Measurements from ENCODE around the gene ANO7.

ANO7 gene

GRCh38 chr2:241225983-241226382 lies 37.5 kb downstream of the ANO7 start:
- in situ Hi-C loops (cut with HindIII; ENCODE audit: low sequenced_read_pairs), result loop anchor here (5.0 kb wide), 1 partner anchor 54 kb away; no protein-coding TSS in a partner anchor

GRCh38 chr2:241226723-241227572 lies 38.5 kb downstream of the ANO7 start:
- in situ Hi-C loops (cut with HindIII; ENCODE audit: low sequenced_read_pairs), result loop anchor here (5.0 kb wide), 1 partner anchor 55 kb away; no protein-coding TSS in a partner anchor

GRCh38 chr2:241227594-241227993 lies 39.1 kb downstream of the ANO7 start:
- in situ Hi-C loops (cut with HindIII; ENCODE audit: low sequenced_read_pairs), result loop anchor here (5.0 kb wide), 1 partner anchor 55 kb away; no protein-coding TSS in a partner anchor

GRCh38 chr2:241228081-241228859 lies 39.8 kb downstream of the ANO7 start:
- in situ Hi-C loops (cut with HindIII; ENCODE audit: low sequenced_read_pairs), result loop anchor here (5.0 kb wide), 1 partner anchor 56 kb away; no protein-coding TSS in a partner anchor

GRCh38 chr2:241228860-241229516 lies 40.5 kb downstream of the ANO7 start:
- in situ Hi-C loops (cut with HindIII; ENCODE audit: low sequenced_read_pairs), result loop anchor here (5.0 kb wide), 1 partner anchor 57 kb away; no protein-coding TSS in a partner anchor

GRCh38 chr2:241229563-241230401 lies 41.3 kb downstream of the ANO7 start:
- in situ Hi-C loops (cut with HindIII; ENCODE audit: low sequenced_read_pairs), result loop anchor here (5.0 kb wide), 1 partner anchor 57 kb away; no protein-coding TSS in a partner anchor

- in situ Hi-C loops (cut with HindIII; ENCODE audit: low sequenced_read_pairs), result no loop called here
These were observed 42.0 kb downstream of the ANO7 start for GRCh38 chr2:241230435-241230834.

GRCh38 chr2:241232736-241233575 lies 44.5 kb downstream of the ANO7 start:
- in situ Hi-C loops (cut with HindIII; ENCODE audit: low sequenced_read_pairs), result no loop called here

GRCh38 chr2:241234066-241234790 lies 45.8 kb downstream of the ANO7 start:
- in situ Hi-C loops (cut with HindIII; ENCODE audit: low sequenced_read_pairs), result no loop called here

GRCh38 chr2:241234962-241235740 lies 46.7 kb downstream of the ANO7 start:
- in situ Hi-C loops (cut with HindIII; ENCODE audit: low sequenced_read_pairs), result no loop called here

- in situ Hi-C loops (cut with HindIII; ENCODE audit: low sequenced_read_pairs), result no loop called here
These were observed 47.5 kb downstream of the ANO7 start for GRCh38 chr2:241235859-241236593.

- in situ Hi-C loops (cut with HindIII; ENCODE audit: low sequenced_read_pairs), result no loop called here
These were observed 48.6 kb downstream of the ANO7 start for GRCh38 chr2:241237047-241237446.

- in situ Hi-C loops (cut with HindIII; ENCODE audit: low sequenced_read_pairs), result no loop called here
These were observed 49.5 kb downstream of the ANO7 start for GRCh38 chr2:241237949-241238371.

GRCh38 chr2:241238693-241239198 lies 50.3 kb downstream of the ANO7 start:
- in situ Hi-C loops (cut with HindIII; ENCODE audit: low sequenced_read_pairs), result no loop called here

GRCh38 chr2:241239552-241240202 lies 51.2 kb downstream of the ANO7 start:
- in situ Hi-C loops (cut with HindIII; ENCODE audit: low sequenced_read_pairs), result no loop called here

GRCh38 chr2:241240320-241241004 lies 52.0 kb downstream of the ANO7 start:
- in situ Hi-C loops (cut with HindIII; ENCODE audit: low sequenced_read_pairs), result no loop called here

Data from endothelial cell of hepatic sinusoid (primary cell).